HepG2 (cell line): ENCODE measurements around the gene PLEKHH1. TPM values are rescaled to one million over a fixed set of nuclear protein-coding genes. Genes with fewer than 3 reads are reported as not detected.

Experiments
- ATAC-seq: fragments of 200-7000 bp; cut with Tn5 transposase; 3 replicates; pipeline ENCODE4 v1.9.1; 2020; ENCODE audit warnings: mild to moderate bottlenecking, moderate library complexity
- BruUV-seq: library from RNA; stranded (reverse); fragments of 400-500 nt; replicated peaks from 2 replicates; lab custom pipeline; 2021; lab: Mats Ljungman, UMichigan
- CTCF ChIA-PET: fragments of 300-600 bp; formaldehyde crosslinking; extraction: SDS; loops from one replicate; lab custom pipeline; 2021; ENCODE audit warnings: low total read pairs, inconsistent platforms, low intra/inter-chr PET ratio; lab: Yijun Ruan, JAX
- POLR2A ChIA-PET: fragments of 350-600 bp; sonication (Branson Sonifier 250); formaldehyde crosslinking; loops from one replicate; lab custom pipeline; 2020; ENCODE audit warnings: antibody characterized with exemption, inconsistent platforms; lab: Yijun Ruan, JAX
- DNase-seq: peaks from one replicate; pipeline ENCODE4 v3.0.0-alpha.2; 2015; ENCODE audit warnings: low spot score
- FAIRE-seq: peaks from 3 replicates; lab custom pipeline; 2011; peaks lifted over from hg19 to GRCh38; lab: Jason Lieb, UNC
- H2AFZ ChIP-seq: one replicate; pipeline ENCODE4 v1.6.1; 2011; ENCODE audit warnings: low read length, inconsistent platforms
- H3K27ac ChIP-seq: fragments of 300-600 bp; 3 replicates; pipeline ENCODE4 v1.8.0; 2011; ENCODE audit warnings: mixed run types, mild to moderate bottlenecking, mixed read lengths, low read length, inconsistent platforms; ENCODE audit not compliant: insufficient read depth; ENCODE audit errors: extremely low read length
- H3K27me3 ChIP-seq, 2 experiments: fragments of 200-600 bp in 1 of 2; 2 replicates in 1 of 2; 3 replicates in 1 of 2; pipeline versions ENCODE4 v1.6.0 to v1.8.0; 2011; ENCODE audit warnings: low read length in 2 of 2, mild to moderate bottlenecking in 2 of 2, moderate library complexity in 2 of 2, inconsistent platforms in 1 of 2; ENCODE audit not compliant: insufficient read depth in 2 of 2, control insufficient read depth in 1 of 2
- H3K36me3 ChIP-seq, 2 experiments: fragments of 200-600 bp in 1 of 2; replicated peaks in 1 of 2; 2 replicates in 1 of 2; 3 replicates in 1 of 2; pipeline versions ENCODE4 v1.5.1 to v1.8.0; 2011; ENCODE audit warnings: low read length in 2 of 2, inconsistent platforms in 1 of 2; ENCODE audit not compliant: insufficient read depth in 2 of 2, control insufficient read depth in 1 of 2
- H3K4me1 ChIP-seq: 2 replicates; pipeline ENCODE4 v1.5.1; 2012; ENCODE audit warnings: low read length, inconsistent platforms; ENCODE audit not compliant: insufficient read depth
- H3K4me2 ChIP-seq: 2 replicates; pipeline ENCODE4 v1.6.0; 2011; ENCODE audit warnings: low read depth, low read length, inconsistent platforms
- H3K4me3 ChIP-seq, 3 experiments: fragments of 200-600 bp in 1 of 3; sonication (generic), shearing (Covaris generic) in 1 of 3; replicated peaks in 1 of 3; 2 replicates each; pipeline ENCODE4 v1.5.1; 2011 to 2016; ENCODE audit warnings: low read length in 3 of 3, inconsistent platforms in 2 of 3, low read depth in 2 of 3, mild to moderate bottlenecking in 2 of 3, control low read depth in 1 of 3, mixed read lengths in 1 of 3; ENCODE audit not compliant: insufficient read depth in 1 of 3
- H3K79me2 ChIP-seq: one replicate; pipeline ENCODE4 v1.6.1; 2011; ENCODE audit warnings: low read length, inconsistent platforms; ENCODE audit not compliant: insufficient read depth
- H3K9ac ChIP-seq: 2 replicates; pipeline ENCODE4 v1.6.0; 2011; ENCODE audit warnings: mild to moderate bottlenecking, low read depth, low read length, inconsistent platforms; ENCODE audit not compliant: insufficient read depth
- H3K9me3 ChIP-seq: 2 replicates; pipeline ENCODE4 v1.5.1; 2012; ENCODE audit warnings: mild to moderate bottlenecking, low read length
- H4K20me1 ChIP-seq: 2 replicates; pipeline ENCODE4 v1.6.0; 2011; ENCODE audit warnings: inconsistent platforms, mild to moderate bottlenecking, low read length, moderate library complexity; ENCODE audit not compliant: insufficient read depth
- NFKB2 ChIP-seq: sonication (generic); formaldehyde crosslinking; IDR thresholded peaks from 2 replicates; pipeline ENCODE4 v1.4.0; 2020; ENCODE audit warnings: missing genetic modification reagents, borderline replicate concordance
- NFRKB ChIP-seq: fragments of 450-650 bp; IDR thresholded peaks from 2 replicates; pipeline ENCODE4 v1.6.1; 2017
- PCBP1 ChIP-seq: fragments of 200-400 bp; formaldehyde crosslinking; IDR thresholded peaks from 2 replicates; pipeline ENCODE4 v1.6.1; 2017; ENCODE audit warnings: mild to moderate bottlenecking, low read depth, low read length, borderline replicate concordance
- ZNF225 ChIP-seq: sonication (generic); formaldehyde crosslinking; IDR thresholded peaks from 2 replicates; pipeline ENCODE4 v1.4.0; 2020; ENCODE audit warnings: mild to moderate bottlenecking, missing genetic modification reagents
- ZNF33A ChIP-seq: sonication (generic); formaldehyde crosslinking; IDR thresholded peaks from 2 replicates; pipeline ENCODE4 v1.5.1; 2020; ENCODE audit warnings: missing genetic modification reagents, mild to moderate bottlenecking, moderate library complexity, borderline replicate concordance
- WGBS: methylation state at CpG from one replicate; pipeline ENCODE4 v1.1.6; 2017; ENCODE audit warnings: low lambda C conversion rate; 5-methylcytosine and 5-hydroxymethylcytosine counted together
- in situ Hi-C: cut with HindIII; loops from 2 replicates; pipeline ENCODE4 v1.10.0; 2017; ENCODE audit warnings: low pct_unique_long_range_greater_than_20kb; ENCODE audit not compliant: extremely low pct_ligation_motif_present
- intact Hi-C: fragments of 100-400 bp; cut with micrococcal nuclease; formaldehyde crosslinking; loops from one replicate; pipeline ENCODE4 v1.10.0; 2022; ENCODE audit not compliant: unreplicated experiment
- polyA plus RNA-seq, 8 experiments: library from polyadenylated mRNA; depleted of rRNA in 3 of 8; stranded (reverse) in 7 of 8; unstranded in 1 of 8; fragments of >200 nt; fragmentation: Illumina TruSeq in 4 of 8; extraction: Trizol in 4 of 8; gene quantifications; 2 replicates each; pipeline versions ENCODE4 v1.2.1 to v1.2.3, GENCODE V29; 2011 to 2016; ENCODE audit warnings: low read depth in 4 of 8, missing spikeins in 1 of 8, mixed read lengths in 1 of 8; ENCODE audit not compliant: insufficient read depth in 1 of 8
- total RNA-seq, 5 experiments: library from RNA; depleted of rRNA; stranded (reverse); fragments of >200 nt; fragmentation: Illumina TruSeq; extraction: Trizol; gene quantifications; 2 replicates each; pipeline ENCODE4 v1.2.3, GENCODE V29; 2016; ENCODE audit warnings: low read depth in 1 of 5
- TF ChIP-seq, protein P1 (sequence below): sonication (generic); formaldehyde crosslinking; IDR thresholded peaks from 2 replicates; pipeline ENCODE4 v1.4.0; 2020; ENCODE audit warnings: mild to moderate bottlenecking, missing genetic modification reagents
- TF ChIP-seq, protein P2 (sequence below): sonication (generic); formaldehyde crosslinking; IDR thresholded peaks from 2 replicates; pipeline ENCODE4 v1.4.0; 2020; ENCODE audit warnings: missing genetic modification reagents
- TF ChIP-seq, protein P3 (sequence below): sonication (generic); formaldehyde crosslinking; IDR thresholded peaks from 2 replicates; pipeline ENCODE4 v1.8.0; 2022; ENCODE audit warnings: mild to moderate bottlenecking, missing genetic modification reagents; ENCODE audit not compliant: insufficient replicate concordance

PLEKHH1 gene
- total and polyA plus RNA-seq, 2 of the 13 experiments (the other 11 are each of a cell fraction or from before 2014, with no cell fraction given): 8.6 to 15.8 TPM

DNA sequence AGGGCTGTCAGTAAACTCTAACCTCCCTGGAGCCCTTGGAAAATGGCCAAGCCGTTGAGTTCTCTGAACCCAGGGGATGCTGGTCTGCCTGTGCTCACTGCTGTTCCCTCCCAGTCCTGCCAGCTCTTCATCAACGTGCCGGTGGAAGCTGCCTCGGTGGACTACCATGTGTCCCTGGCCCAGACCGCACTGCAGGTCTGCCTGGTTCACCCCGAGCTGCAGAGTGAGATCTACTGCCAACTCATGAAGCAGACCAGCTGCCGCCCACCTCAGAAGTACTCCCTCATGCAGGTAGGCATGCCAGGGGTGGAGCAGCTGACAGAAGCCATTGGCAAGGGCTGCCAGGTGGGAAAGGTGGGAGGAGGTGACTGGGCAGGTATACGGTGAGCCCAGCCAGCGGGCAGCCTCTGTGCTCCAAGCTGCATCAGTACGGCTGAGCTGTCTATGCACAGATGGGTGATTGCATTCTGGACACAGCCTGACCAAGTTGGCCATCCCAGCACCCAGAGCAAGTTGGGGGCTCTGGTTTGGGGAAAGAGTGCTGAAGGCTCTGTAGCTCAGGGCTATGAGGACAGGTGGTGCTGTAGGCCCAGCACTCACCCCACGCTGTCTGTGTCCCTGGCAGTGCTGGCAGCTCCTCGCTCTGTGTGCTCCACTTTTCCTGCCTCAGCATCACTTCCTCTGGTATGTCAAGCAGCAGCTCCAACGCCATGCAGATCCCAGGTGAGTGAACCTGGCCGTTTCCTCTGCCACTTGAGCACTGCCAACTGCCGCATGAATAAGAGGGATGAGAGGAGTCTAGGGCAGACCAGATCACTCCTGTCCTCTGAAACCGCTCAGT lies 45.0 kb downstream of the PLEKHH1 start (continued):
- TF ChIP-seq ZNF225 (CRISPR knock-in tag) (no peak), NFKB2 (CRISPR knock-in tag) (no peak)
- TF ChIP-seq, protein P1, sequence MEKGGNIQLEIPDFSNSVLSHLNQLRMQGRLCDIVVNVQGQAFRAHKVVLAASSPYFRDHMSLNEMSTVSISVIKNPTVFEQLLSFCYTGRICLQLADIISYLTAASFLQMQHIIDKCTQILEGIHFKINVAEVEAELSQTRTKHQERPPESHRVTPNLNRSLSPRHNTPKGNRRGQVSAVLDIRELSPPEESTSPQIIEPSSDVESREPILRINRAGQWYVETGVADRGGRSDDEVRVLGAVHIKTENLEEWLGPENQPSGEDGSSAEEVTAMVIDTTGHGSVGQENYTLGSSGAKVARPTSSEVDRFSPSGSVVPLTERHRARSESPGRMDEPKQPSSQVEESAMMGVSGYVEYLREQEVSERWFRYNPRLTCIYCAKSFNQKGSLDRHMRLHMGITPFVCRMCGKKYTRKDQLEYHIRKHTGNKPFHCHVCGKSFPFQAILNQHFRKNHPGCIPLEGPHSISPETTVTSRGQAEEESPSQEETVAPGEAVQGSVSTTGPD: no peak

DNA sequence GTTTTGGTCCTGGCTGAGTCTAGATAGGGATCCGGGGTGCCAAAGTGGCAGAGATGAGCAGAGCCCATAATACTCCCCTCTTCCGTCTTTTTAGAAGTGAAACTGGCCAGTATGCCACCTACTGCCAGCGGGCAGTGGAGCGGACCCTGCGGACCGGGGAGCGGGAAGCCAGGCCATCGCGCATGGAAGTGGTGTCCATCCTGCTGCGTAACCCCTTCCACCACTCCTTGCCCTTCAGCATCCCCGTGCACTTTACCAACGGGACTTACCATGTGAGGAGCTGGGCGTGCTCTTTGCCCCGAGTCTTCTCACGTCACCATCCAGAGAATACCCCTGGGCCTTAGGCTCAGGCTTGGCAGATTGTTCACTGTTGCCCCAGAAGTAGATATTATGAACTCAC lies 46.0 kb downstream of the PLEKHH1 start:
- TF ChIP-seq, protein P2, sequence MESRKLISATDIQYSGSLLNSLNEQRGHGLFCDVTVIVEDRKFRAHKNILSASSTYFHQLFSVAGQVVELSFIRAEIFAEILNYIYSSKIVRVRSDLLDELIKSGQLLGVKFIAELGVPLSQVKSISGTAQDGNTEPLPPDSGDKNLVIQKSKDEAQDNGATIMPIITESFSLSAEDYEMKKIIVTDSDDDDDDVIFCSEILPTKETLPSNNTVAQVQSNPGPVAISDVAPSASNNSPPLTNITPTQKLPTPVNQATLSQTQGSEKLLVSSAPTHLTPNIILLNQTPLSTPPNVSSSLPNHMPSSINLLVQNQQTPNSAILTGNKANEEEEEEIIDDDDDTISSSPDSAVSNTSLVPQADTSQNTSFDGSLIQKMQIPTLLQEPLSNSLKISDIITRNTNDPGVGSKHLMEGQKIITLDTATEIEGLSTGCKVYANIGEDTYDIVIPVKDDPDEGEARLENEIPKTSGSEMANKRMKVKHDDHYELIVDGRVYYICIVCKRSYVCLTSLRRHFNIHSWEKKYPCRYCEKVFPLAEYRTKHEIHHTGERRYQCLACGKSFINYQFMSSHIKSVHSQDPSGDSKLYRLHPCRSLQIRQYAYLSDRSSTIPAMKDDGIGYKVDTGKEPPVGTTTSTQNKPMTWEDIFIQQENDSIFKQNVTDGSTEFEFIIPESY (CRISPR knock-in tag): peak; percentile 61
- no peak for TF ChIP-seq ZNF33A
- TF ChIP-seq, protein P3, sequence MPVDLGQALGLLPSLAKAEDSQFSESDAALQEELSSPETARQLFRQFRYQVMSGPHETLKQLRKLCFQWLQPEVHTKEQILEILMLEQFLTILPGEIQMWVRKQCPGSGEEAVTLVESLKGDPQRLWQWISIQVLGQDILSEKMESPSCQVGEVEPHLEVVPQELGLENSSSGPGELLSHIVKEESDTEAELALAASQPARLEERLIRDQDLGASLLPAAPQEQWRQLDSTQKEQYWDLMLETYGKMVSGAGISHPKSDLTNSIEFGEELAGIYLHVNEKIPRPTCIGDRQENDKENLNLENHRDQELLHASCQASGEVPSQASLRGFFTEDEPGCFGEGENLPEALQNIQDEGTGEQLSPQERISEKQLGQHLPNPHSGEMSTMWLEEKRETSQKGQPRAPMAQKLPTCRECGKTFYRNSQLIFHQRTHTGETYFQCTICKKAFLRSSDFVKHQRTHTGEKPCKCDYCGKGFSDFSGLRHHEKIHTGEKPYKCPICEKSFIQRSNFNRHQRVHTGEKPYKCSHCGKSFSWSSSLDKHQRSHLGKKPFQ (CRISPR knock-in tag): no peak
- TF ChIP-seq PCBP1: no peak
- no peak for TF ChIP-seq NFRKB
- DNase-seq: no peak
- Histone ChIP-seq H3K9ac (no peak overlapping the region), H3K4me1 (no peaks in the 10 kb centered on the region), H3K4me3 (no peak overlapping the region), H3K27me3 (no peaks in the 10 kb centered on the region), H3K4me2 (no peak overlapping the region), H3K9me3 (no peaks in the 10 kb centered on the region), H3K79me2 (no peaks in the 10 kb centered on the region), H4K20me1 (no peaks in the 10 kb centered on the region), H2AFZ (no peak overlapping the region), H3K36me3 (peaks cover 0 to 3% of the 10 kb centered on the region in 2 experiments; a peak in 2 of 5 replicates), H3K27ac (no peak overlapping the region)
- in situ Hi-C loops: no loop called here
- ChIA-PET CTCF (no interaction called here), POLR2A (no interaction called here)
- intact Hi-C loops: no loop called here
- no TSS peak for BruUV-seq
- FAIRE-seq: no peak
- no peak for ATAC-seq
- 83% methylated on average over 12 of the region's 15 CpGs for WGBS
